Hepatocyte (in vitro differentiated cells): Measurements from ENCODE around the gene GDF15.

Source experiments
- CTCF ChIP-seq: fragments of 200-600 bp; sonication (generic); IDR thresholded peaks from 2 replicates; pipeline ENCODE4 v1.5.1; 2016; ENCODE audit warnings: antibody characterized with exemption, mild to moderate bottlenecking; ENCODE audit not compliant: poor library complexity
- EZH2 ChIP-seq: fragments of 200-600 bp; sonication (generic); IDR thresholded peaks from 2 replicates; pipeline ENCODE4 v1.6.1; 2016; ENCODE audit warnings: antibody characterized with exemption, mild to moderate bottlenecking, borderline replicate concordance

- no peak for TF ChIP-seq CTCF
- no peak for TF ChIP-seq EZH2
Measured at GRCh38 chr19:18350490-18350889, 35.5 kb upstream of the GDF15 start.
